OCI-LY3 (cell line): ENCODE data around the gene WDR46.

Experiments
- H2AFZ ChIP-seq: fragments of 200-600, 300-600 bp; shearing (Covaris generic); 2 replicates; pipeline ENCODE4 v1.6.0; 2014; ENCODE audit warnings: antibody characterized with exemption, low read depth, low read length
- H3K27ac ChIP-seq: fragments of 200-600, 300-600 bp; sonication (generic); 2 replicates; pipeline ENCODE4 v1.5.1; 2014; ENCODE audit warnings: mild to moderate bottlenecking, low read length, moderate library complexity, mixed read lengths
- H3K27me3 ChIP-seq: fragments of 200-600, 300-600 bp; sonication (generic); 2 replicates; pipeline ENCODE4 v1.6.1; 2014; ENCODE audit warnings: low read depth, low read length, mixed read lengths
- H3K36me3 ChIP-seq: fragments of 200-600, 300-600 bp; sonication (generic); replicated peaks from 2 replicates; pipeline ENCODE3; 2014; ENCODE audit warnings: low read depth, low read length, mixed read lengths
- H3K4me1 ChIP-seq: fragments of 300-600, 200-600 bp; sonication (generic); 2 replicates; pipeline ENCODE4 v1.6.1; 2014; ENCODE audit warnings: low read length, mixed read lengths
- H3K4me2 ChIP-seq: fragments of 200-600, 300-600 bp; sonication (generic); 2 replicates; pipeline ENCODE4 v1.6.1; 2014; ENCODE audit warnings: low read length, mixed read lengths
- H3K4me3 ChIP-seq: fragments of 300-600, 200-600 bp; sonication (generic); 2 replicates; pipeline ENCODE4 v1.5.1; 2014; ENCODE audit warnings: antibody characterized with exemption, mild to moderate bottlenecking, low read length, moderate library complexity
- H3K79me2 ChIP-seq: fragments of 300-600, 200-600 bp; shearing (Covaris generic); 2 replicates; pipeline ENCODE4 v1.6.1; 2014; ENCODE audit warnings: mild to moderate bottlenecking, low read length, mixed read lengths
- H3K9ac ChIP-seq: fragments of 300-600, 200-600 bp; shearing (Covaris generic); 2 replicates; pipeline ENCODE4 v1.6.0; 2014; ENCODE audit warnings: mild to moderate bottlenecking, low read length, moderate library complexity
- H3K9me3 ChIP-seq: fragments of 200-600, 300-600 bp; shearing (Covaris generic); 2 replicates; pipeline ENCODE4 v1.6.1; 2014; ENCODE audit warnings: low read length, mixed read lengths; ENCODE audit not compliant: insufficient read depth
- H4K20me1 ChIP-seq: fragments of 200-600, 300-600 bp; sonication (generic); 2 replicates; pipeline ENCODE4 v1.6.1; 2016; ENCODE audit warnings: low read length, mixed read lengths; ENCODE audit not compliant: insufficient read depth
- EZH2phosphoT487 ChIP-seq: fragments of 200-600 bp; shearing (Covaris generic); IDR thresholded peaks from 2 replicates; pipeline ENCODE4 v1.6.1; 2018; ENCODE audit warnings: antibody characterized with exemption, mixed run types, low read depth
- TF ChIP-seq, protein P1 (sequence below): fragments of 200-600, 300-600 bp; sonication (generic); IDR thresholded peaks from 2 replicates; pipeline ENCODE4 v1.5.1; 2014; ENCODE audit warnings: antibody characterized with exemption, low read length, low read depth

WDR46 gene

DNA sequence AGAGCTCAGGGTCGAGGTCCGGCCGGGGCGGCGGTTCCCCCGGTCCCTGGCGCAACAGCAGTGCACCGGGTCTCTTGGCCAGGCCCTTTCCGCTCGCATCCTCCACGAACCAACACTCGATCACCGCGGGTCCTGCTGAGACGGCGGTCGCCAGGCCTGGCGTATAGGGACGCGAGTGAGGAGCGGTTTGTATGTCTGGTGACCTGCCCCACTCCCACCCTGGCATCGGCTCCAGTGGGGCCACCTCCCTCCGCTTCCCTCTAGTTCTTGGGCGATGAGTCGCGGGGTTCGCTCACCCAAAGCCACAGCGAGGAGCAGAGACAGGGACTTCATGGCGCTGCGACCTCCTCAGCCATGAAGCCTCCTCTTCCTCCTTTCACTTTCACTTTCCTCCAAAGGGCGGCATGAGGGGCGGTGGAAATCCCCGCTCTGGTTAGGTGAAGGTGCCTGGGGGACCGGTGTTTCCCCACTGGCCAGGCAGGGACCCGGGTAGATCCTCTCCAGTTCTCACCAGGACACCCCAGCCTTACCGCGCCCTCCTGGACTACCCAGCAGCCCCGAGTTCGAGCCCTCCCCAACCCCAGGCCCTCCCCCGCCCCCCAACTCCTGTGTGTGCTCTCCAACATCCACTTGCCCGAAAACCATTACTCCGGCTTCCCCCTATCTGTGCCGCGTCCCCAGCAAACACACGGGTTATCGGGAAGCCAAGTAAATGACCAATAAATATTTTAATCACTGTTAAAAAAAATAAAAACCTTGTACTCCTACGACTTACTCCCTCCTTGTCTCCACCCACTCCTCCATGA lies 24.9 kb upstream of the WDR46 start, which contains the start of gene TAPBP:
TAPBP (minus strand) TSS at position 370 of the 806 bp plus-strand sequence; CDS start at position 333, 37 bp downstream.
- TF ChIP-seq, protein P1, sequence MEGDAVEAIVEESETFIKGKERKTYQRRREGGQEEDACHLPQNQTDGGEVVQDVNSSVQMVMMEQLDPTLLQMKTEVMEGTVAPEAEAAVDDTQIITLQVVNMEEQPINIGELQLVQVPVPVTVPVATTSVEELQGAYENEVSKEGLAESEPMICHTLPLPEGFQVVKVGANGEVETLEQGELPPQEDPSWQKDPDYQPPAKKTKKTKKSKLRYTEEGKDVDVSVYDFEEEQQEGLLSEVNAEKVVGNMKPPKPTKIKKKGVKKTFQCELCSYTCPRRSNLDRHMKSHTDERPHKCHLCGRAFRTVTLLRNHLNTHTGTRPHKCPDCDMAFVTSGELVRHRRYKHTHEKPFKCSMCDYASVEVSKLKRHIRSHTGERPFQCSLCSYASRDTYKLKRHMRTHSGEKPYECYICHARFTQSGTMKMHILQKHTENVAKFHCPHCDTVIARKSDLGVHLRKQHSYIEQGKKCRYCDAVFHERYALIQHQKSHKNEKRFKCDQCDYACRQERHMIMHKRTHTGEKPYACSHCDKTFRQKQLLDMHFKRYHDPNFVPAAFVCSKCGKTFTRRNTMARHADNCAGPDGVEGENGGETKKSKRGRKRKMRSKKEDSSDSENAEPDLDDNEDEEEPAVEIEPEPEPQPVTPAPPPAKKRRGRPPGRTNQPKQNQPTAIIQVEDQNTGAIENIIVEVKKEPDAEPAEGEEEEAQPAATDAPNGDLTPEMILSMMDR, result no peak
- TF ChIP-seq EZH2phosphoT487, result no peak
- Histone ChIP-seq H3K9ac (peak within 1 kb of the TSS; percentile 99), H2AFZ (no peak within 1 kb of the TSS), H3K27me3 (no peaks in the 10 kb centered on the region), H3K36me3 (peaks cover 20% of the 10 kb centered on the region), H3K4me3 (peak within 1 kb of the TSS; percentile 95), H3K27ac (peak within 1 kb of the TSS; percentile 98), H3K79me2 (peaks cover 58% of the 10 kb centered on the region), H4K20me1 (peaks cover 14% of the 10 kb centered on the region), H3K4me1 (peaks cover 36% of the 10 kb centered on the region), H3K9me3 (no peaks in the 10 kb centered on the region), H3K4me2 (peak within 1 kb of the TSS; percentile 96)

GRCh38 chr6:33313105-33313708 lies 24.2 kb upstream of the WDR46 start:
- Histone ChIP-seq H3K27ac (peak overlapping the region; percentile 98), H3K4me3 (peak overlapping the region; percentile 95), H3K27me3 (no peaks in the 10 kb centered on the region), H3K9ac (peak overlapping the region; percentile 99), H2AFZ (no peak overlapping the region), H3K4me1 (peaks cover 29% of the 10 kb centered on the region), H3K4me2 (peak overlapping the region; percentile 74), H4K20me1 (peaks cover 21% of the 10 kb centered on the region), H3K79me2 (peaks cover 65% of the 10 kb centered on the region), H3K36me3 (peaks cover 22% of the 10 kb centered on the region), H3K9me3 (no peaks in the 10 kb centered on the region)
- no peak for TF ChIP-seq EZH2phosphoT487
- TF ChIP-seq, protein P1, result no peak

DNA sequence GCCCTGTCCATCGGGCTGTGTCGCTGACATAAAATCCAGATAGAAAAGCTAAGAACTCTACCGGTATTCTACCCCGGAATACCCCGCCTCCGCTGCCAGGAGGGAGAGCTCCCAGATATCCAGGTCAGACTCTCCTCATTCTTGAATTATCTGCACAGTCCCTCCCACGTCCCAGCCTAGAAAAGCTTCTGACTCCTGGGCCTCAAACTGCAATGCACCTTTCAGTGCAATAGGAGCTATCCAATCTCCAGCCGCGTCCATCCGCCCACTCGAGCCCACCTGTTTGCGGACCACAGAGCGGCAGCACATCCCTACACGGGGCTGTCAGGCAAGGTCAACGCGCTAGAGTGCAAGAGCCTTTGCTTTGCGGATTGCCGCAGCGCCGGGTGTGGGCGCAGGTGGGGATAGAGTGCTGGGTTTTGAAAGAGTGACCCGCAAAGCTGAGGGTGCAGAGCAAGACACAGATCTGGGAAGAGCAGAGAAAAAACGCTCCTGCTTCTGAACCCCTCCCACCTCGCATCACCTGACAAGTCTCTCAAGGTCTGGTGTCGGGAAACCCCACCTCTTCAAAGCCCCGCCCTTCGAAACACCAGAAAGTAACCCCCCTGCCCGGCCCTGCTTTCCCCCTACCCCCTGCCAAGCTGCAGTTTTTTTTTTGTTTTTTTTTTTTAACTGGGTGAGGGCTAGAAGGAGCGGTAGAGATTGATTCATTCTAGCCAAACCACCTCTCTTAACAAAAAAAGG lies 23.5 kb upstream of the WDR46 start:
- H3K9ac ChIP-seq, result peak overlapping the region; percentile 99
- no peaks in the 10 kb centered on the region for H3K27me3 ChIP-seq
- TF ChIP-seq, protein P1, result no peak; the same call in 1 of the 2 replicates
- TF ChIP-seq EZH2phosphoT487, result no peak
- H3K4me3 ChIP-seq, result peak overlapping the region; percentile 95
- H4K20me1 ChIP-seq, result peaks cover 25% of the 10 kb centered on the region
- H3K9me3 ChIP-seq, result no peaks in the 10 kb centered on the region
- H2AFZ ChIP-seq, result no peak overlapping the region
- peak overlapping the region; percentile 74 for H3K4me2 ChIP-seq
- peaks cover 25% of the 10 kb centered on the region for H3K36me3 ChIP-seq
- H3K27ac ChIP-seq, result peak overlapping the region; percentile 98
- peaks cover 72% of the 10 kb centered on the region for H3K79me2 ChIP-seq
- peaks cover 29% of the 10 kb centered on the region for H3K4me1 ChIP-seq

- Histone ChIP-seq H3K9me3 (no peaks in the 10 kb centered on the region), H3K4me2 (no peak overlapping the region), H4K20me1 (peaks cover 34% of the 10 kb centered on the region), H3K27ac (no peak overlapping the region), H3K4me1 (no peaks in the 10 kb centered on the region), H2AFZ (no peak overlapping the region), H3K27me3 (no peaks in the 10 kb centered on the region), H3K79me2 (peaks cover 74% of the 10 kb centered on the region), H3K36me3 (peaks cover 27% of the 10 kb centered on the region), H3K9ac (no peak overlapping the region), H3K4me3 (no peak overlapping the region)
- TF ChIP-seq, protein P1, result no peak
- no peak for TF ChIP-seq EZH2phosphoT487
Observed at GRCh38 chr6:33306356-33306755, 17.3 kb upstream of the WDR46 start.
